GM19324 (cell line): ENCODE results near the gene PDILT.
"Not testable (repeated sequence)": the region's sequence is repeated elsewhere in the genome, so short reads cannot be mapped to it uniquely, and the experiment has no call there.

Source experiments
- ATAC-seq: cut with Tn5 transposase; IDR thresholded peaks from one replicate; pipeline ENCODE4 v1.9.1; 2021; ENCODE audit warnings: mild to moderate bottlenecking, moderate library complexity; ENCODE audit not compliant: unreplicated experiment, low FRiP score

The PDILT gene

GRCh38 chr16:20404637-20405036, at the start of gene PDILT:
TSS of gene PDILT (minus strand) at chr16:20404737. CDS start at chr16:20399300, 5,437 bp downstream.
- no peak for ATAC-seq

GRCh38 chr16:20453633-20454032, 49.1 kb upstream of the PDILT start:
- ATAC-seq = not testable (repeated sequence)

- not testable (repeated sequence) for ATAC-seq
These were observed 46.8 kb upstream of the PDILT start, which contains the start of gene ACSM2A for GRCh38 chr16:20451364-20451763. TSS of gene ACSM2A (plus strand) at chr16:20451521. CDS start at chr16:20460115, 8,594 bp downstream.

GRCh38 chr16:20446652-20447393, 42.3 kb upstream of the PDILT start:
- not testable (repeated sequence) for ATAC-seq

GRCh38 chr16:20441859-20442258, 37.3 kb upstream of the PDILT start:
- ATAC-seq = not testable (repeated sequence)

GRCh38 chr16:20441191-20441590, 36.7 kb upstream of the PDILT start:
- ATAC-seq = no peak

- ATAC-seq = not testable (repeated sequence)
These were observed 36.2 kb upstream of the PDILT start for GRCh38 chr16:20440731-20441130.

- not testable (repeated sequence) for ATAC-seq
These were observed 35.3 kb upstream of the PDILT start for GRCh38 chr16:20439820-20440231.

GRCh38 chr16:20438950-20439349, 34.4 kb upstream of the PDILT start:
- ATAC-seq = not testable (repeated sequence)

GRCh38 chr16:20430948-20431347, 26.4 kb upstream of the PDILT start:
- no peak for ATAC-seq

GRCh38 chr16:20430480-20430879, 25.9 kb upstream of the PDILT start:
- not testable (repeated sequence) for ATAC-seq

GRCh38 chr16:20429499-20429898, 25.0 kb upstream of the PDILT start:
- ATAC-seq = not testable (repeated sequence)

- ATAC-seq = not testable (repeated sequence)
These were observed 22.9 kb upstream of the PDILT start for GRCh38 chr16:20427401-20427797.

GRCh38 chr16:20424129-20424866, 19.8 kb upstream of the PDILT start:
- ATAC-seq = no peak

- not testable (repeated sequence) for ATAC-seq
These were observed 19.2 kb upstream of the PDILT start for GRCh38 chr16:20423772-20424128.

- not testable (repeated sequence) for ATAC-seq
These were observed 17.2 kb upstream of the PDILT start for GRCh38 chr16:20421748-20422147.

- not testable (repeated sequence) for ATAC-seq
These were observed 14.6 kb upstream of the PDILT start for GRCh38 chr16:20419093-20419492.

GRCh38 chr16:20415541-20415940, 11.0 kb upstream of the PDILT start:
- ATAC-seq = no peak

GRCh38 chr16:20411055-20411454, 6.5 kb upstream of the PDILT start:
- no peak for ATAC-seq

GRCh38 chr16:20410121-20410723, 5.7 kb upstream of the PDILT start:
- ATAC-seq = no peak
